Gastroesophageal sphincter (tissue), 4 donors: ENCODE measurements around the gene MYOG. TPM values are rescaled to one million over a fixed set of nuclear protein-coding genes. Genes with fewer than 3 reads are reported as not detected.

ENCODE experiments used
- ATAC-seq: fragments of 150-250 bp; one replicate; pipeline ENCODE4 v1.9.1; 2016; ENCODE audit warnings: mild to moderate bottlenecking, moderate library complexity
- H3K27ac ChIP-seq, 4 donors: fragments of 200-600 bp; sonication (generic) in 3 of 4; 1 replicate in 3 of 4; 2 replicates in 1 of 4; pipeline ENCODE4 v1.5.1; 2016 to 2019
- H3K27me3 ChIP-seq: fragments of 200-600 bp; sonication (generic); one replicate; pipeline ENCODE4 v1.5.1; 2019
- H3K36me3 ChIP-seq, 2 donors: fragments of 200-600 bp; sonication (generic); one replicate each; pipeline ENCODE4 v1.5.1; 2019; ENCODE audit warnings: control low read depth in 1 of 2
- H3K4me1 ChIP-seq, 3 donors: fragments of 200-600 bp; sonication (generic); 1 replicate in 2 of 3; 2 replicates in 1 of 3; pipeline ENCODE4 v1.5.1; 2016 to 2019; ENCODE audit warnings: control low read depth in 2 of 3
- H3K4me3 ChIP-seq, 2 donors: fragments of 200-600 bp; sonication (generic); one replicate each; pipeline ENCODE4 v1.5.1; 2019; ENCODE audit warnings: mild to moderate bottlenecking in 1 of 2, moderate library complexity in 1 of 2
- H3K9me3 ChIP-seq, 3 donors: fragments of 200-600 bp; sonication (generic); one replicate each; pipeline ENCODE4 v1.5.1; 2017 to 2019; ENCODE audit warnings: control low read depth in 2 of 3
- CTCF ChIP-seq, 4 experiments: fragments of 200-600 bp in 2 of 4; fragments of 450-650 bp in 2 of 4; sonication (generic) in 1 of 4; IDR thresholded peaks; one replicate each; pipeline ENCODE4 v1.5.1; 2017 to 2019; ENCODE audit warnings: antibody characterized with exemption in 4 of 4, mild to moderate bottlenecking in 2 of 4, moderate library complexity in 2 of 4
- EP300 ChIP-seq: sonication (generic); formaldehyde crosslinking; IDR thresholded peaks from one replicate; pipeline ENCODE4 v1.6.1; 2017; ENCODE audit warnings: antibody characterized with exemption, mild to moderate bottlenecking
- POLR2A ChIP-seq, 2 donors: fragments of 450-650 bp; IDR thresholded peaks; one replicate each; pipeline ENCODE4 v1.6.1; 2017; ENCODE audit warnings: antibody characterized with exemption in 2 of 2, mild to moderate bottlenecking in 2 of 2, moderate library complexity in 1 of 2
- POLR2AphosphoS5 ChIP-seq: sonication (generic); formaldehyde crosslinking; IDR thresholded peaks from one replicate; pipeline ENCODE4 v1.6.1; 2017; ENCODE audit warnings: antibody characterized with exemption
- WGBS, 2 donors: methylation state at CpG; one replicate each; pipeline ENCODE4 v1.1.5; 2018; ENCODE audit warnings: low coverage in 1 of 2; 5-methylcytosine and 5-hydroxymethylcytosine counted together
- total RNA-seq, 4 donors: library from RNA; depleted of rRNA; stranded (reverse); fragments of >200 nt; gene quantifications; one replicate each; pipeline ENCODE4 v1.1.0, GENCODE V29; 2016

Gene MYOG
- total RNA-seq, 4 donors from 2014 or later = 0.35 TPM; not detected in 3

GRCh38 chr1:203086992-203087763 is 1.4 kb upstream of the MYOG start:
- Histone ChIP-seq H3K4me1 (no peaks in the 10 kb centered on the region), H3K27ac (no peak overlapping the region), H3K9me3 (no peaks in the 10 kb centered on the region), H3K36me3 (no peaks in the 10 kb centered on the region), H3K4me3 (no peak overlapping the region), H3K27me3 (peaks cover 6% of the 10 kb centered on the region)
- TF ChIP-seq CTCF (IDR thresholded peaks at IDR 0.05) = no peak
- no peak for TF ChIP-seq POLR2AphosphoS5
- no peak for TF ChIP-seq POLR2A (IDR thresholded peaks at IDR 0.05)
- TF ChIP-seq EP300 = no peak
- 69 to 87% methylated on average over 5 to 9 of the region's 11 CpGs for WGBS, 2 donors
- no peak for ATAC-seq

GRCh38 chr1:203084588-203085527 is 954 bp downstream of the MYOG start:
- Histone ChIP-seq H3K36me3 (no peaks in the 10 kb centered on the region), H3K4me1 (no peaks in the 10 kb centered on the region), H3K4me3 (no peak overlapping the region), H3K27me3 (peaks cover 25% of the 10 kb centered on the region), H3K9me3 (no peaks in the 10 kb centered on the region), H3K27ac (no peak overlapping the region)
- WGBS, 2 donors = 80 to 83% methylated on average over 2 to 7 of the region's 14 CpGs
- no peak for ATAC-seq
- no peak for TF ChIP-seq EP300
- TF ChIP-seq POLR2AphosphoS5 = no peak
- TF ChIP-seq CTCF (IDR thresholded peaks at IDR 0.05) = no peak
- no peak for TF ChIP-seq POLR2A (IDR thresholded peaks at IDR 0.05)

GRCh38 chr1:203083463-203083921 is 2.3 kb downstream of the MYOG start:
- no peaks in the 10 kb centered on the region for H3K36me3 ChIP-seq
- H3K4me3 ChIP-seq = no peak overlapping the region
- H3K27me3 ChIP-seq = peaks cover 25% of the 10 kb centered on the region
- WGBS, 2 donors = 70 to 80% methylated on average over 1 to 2 of the region's 11 CpGs
- no peak for TF ChIP-seq EP300
- no peak for TF ChIP-seq POLR2A (IDR thresholded peaks at IDR 0.05)
- TF ChIP-seq POLR2AphosphoS5 = no peak
- TF ChIP-seq CTCF (IDR thresholded peaks at IDR 0.05) = no peak
- H3K9me3 ChIP-seq = no peaks in the 10 kb centered on the region
- H3K27ac ChIP-seq = no peak overlapping the region
- no peak for ATAC-seq
- H3K4me1 ChIP-seq = no peaks in the 10 kb centered on the region

GRCh38 chr1:203082571-203083462 is 3.0 kb downstream of the MYOG start:
- TF ChIP-seq EP300 = no peak
- H3K27me3 ChIP-seq = peaks cover 30% of the 10 kb centered on the region
- H3K4me3 ChIP-seq = no peak overlapping the region
- no peak for ATAC-seq
- no peaks in the 10 kb centered on the region for H3K9me3 ChIP-seq
- H3K4me1 ChIP-seq = no peaks in the 10 kb centered on the region
- H3K27ac ChIP-seq = no peak overlapping the region
- WGBS, 2 donors = 65% methylated on average over 5 of the region's 11 CpGs; no CpG with 5 or more reads in 1 of the 2 donors
- no peaks in the 10 kb centered on the region for H3K36me3 ChIP-seq

GRCh38 chr1:203082231-203082505 is 3.6 kb downstream of the MYOG start:
- no peaks in the 10 kb centered on the region for H3K36me3 ChIP-seq
- ATAC-seq = no peak
- H3K9me3 ChIP-seq = no peaks in the 10 kb centered on the region
- 58 to 68% methylated on average over 2 to 3 of the region's 3 CpGs for WGBS, 2 donors
- no peak for TF ChIP-seq EP300
- no peak for TF ChIP-seq CTCF (IDR thresholded peaks at IDR 0.05)
- TF ChIP-seq POLR2AphosphoS5 = no peak
- TF ChIP-seq POLR2A (IDR thresholded peaks at IDR 0.05) = no peak
- H3K4me1 ChIP-seq = no peaks in the 10 kb centered on the region
- H3K4me3 ChIP-seq = no peak overlapping the region
- peaks cover 34% of the 10 kb centered on the region for H3K27me3 ChIP-seq
- H3K27ac ChIP-seq = no peak overlapping the region
